ENCODE measurements around the gene CTNNA1.

DNA sequence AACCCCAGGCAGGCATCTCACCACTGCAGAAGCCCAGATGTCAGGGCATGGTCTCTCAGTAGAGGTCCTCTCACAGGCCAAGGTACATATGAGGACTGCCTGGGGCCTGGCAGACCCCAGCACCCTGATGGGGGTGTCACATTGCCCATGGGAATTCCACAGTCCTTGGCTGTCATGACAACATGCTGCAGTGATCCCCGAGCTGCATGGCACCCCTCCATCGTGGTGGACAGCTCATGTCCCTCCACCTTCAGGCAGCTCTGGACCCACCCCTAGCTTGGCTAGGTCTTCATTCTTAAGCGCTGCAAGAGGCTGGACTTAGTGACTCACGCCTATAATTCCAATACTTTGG lies 196.0 kb downstream of the CTNNA1 start:
- TF ChIP-seq, protein P1, sequence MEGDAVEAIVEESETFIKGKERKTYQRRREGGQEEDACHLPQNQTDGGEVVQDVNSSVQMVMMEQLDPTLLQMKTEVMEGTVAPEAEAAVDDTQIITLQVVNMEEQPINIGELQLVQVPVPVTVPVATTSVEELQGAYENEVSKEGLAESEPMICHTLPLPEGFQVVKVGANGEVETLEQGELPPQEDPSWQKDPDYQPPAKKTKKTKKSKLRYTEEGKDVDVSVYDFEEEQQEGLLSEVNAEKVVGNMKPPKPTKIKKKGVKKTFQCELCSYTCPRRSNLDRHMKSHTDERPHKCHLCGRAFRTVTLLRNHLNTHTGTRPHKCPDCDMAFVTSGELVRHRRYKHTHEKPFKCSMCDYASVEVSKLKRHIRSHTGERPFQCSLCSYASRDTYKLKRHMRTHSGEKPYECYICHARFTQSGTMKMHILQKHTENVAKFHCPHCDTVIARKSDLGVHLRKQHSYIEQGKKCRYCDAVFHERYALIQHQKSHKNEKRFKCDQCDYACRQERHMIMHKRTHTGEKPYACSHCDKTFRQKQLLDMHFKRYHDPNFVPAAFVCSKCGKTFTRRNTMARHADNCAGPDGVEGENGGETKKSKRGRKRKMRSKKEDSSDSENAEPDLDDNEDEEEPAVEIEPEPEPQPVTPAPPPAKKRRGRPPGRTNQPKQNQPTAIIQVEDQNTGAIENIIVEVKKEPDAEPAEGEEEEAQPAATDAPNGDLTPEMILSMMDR (IDR thresholded peaks at IDR 0.05) = no peak
- TF ChIP-seq POLR2A (IDR thresholded peaks at IDR 0.05) = no peak
